Cardiac muscle cell (in vitro differentiated cells and primary cell): Measurements from ENCODE around the gene SLC24A3. TPM values are rescaled to one million over a fixed set of nuclear protein-coding genes. Genes with fewer than 3 reads are reported as not detected.

Experiments used
- DNase-seq, 2 donors: peaks; one replicate each; pipeline versions ENCODE4 v3.0.0 to v3.0.0-alpha.2; 2010 to 2017; ENCODE audit warnings: low read depth in 1 of 2, low spot score in 1 of 2
- H3K27ac ChIP-seq: fragments of 200-600 bp; sonication (generic); 2 replicates; pipeline ENCODE4 v1.5.1; 2016
- H3K27me3 ChIP-seq: fragments of 200-600 bp; sonication (generic); 2 replicates; pipeline ENCODE4 v1.6.0; 2016; ENCODE audit warnings: control low read depth
- H3K36me3 ChIP-seq: fragments of 200-600 bp; sonication (generic); 2 replicates; pipeline ENCODE4 v1.5.1; 2016; ENCODE audit warnings: control low read depth
- H3K4me1 ChIP-seq: fragments of 200-600 bp; sonication (generic); 2 replicates; pipeline ENCODE4 v1.8.1; 2017; ENCODE audit warnings: low read depth, mild to moderate bottlenecking, mixed run types
- H3K4me3 ChIP-seq: fragments of 200-600 bp; sonication (generic); 2 replicates; pipeline ENCODE4 v1.5.1; 2016; ENCODE audit warnings: mild to moderate bottlenecking
- H3K9me3 ChIP-seq: fragments of 200-600 bp; sonication (generic); 2 replicates; pipeline ENCODE4 v1.5.1; 2017; ENCODE audit warnings: low read depth, mild to moderate bottlenecking, control low read depth
- polyA plus RNA-seq: library from polyadenylated mRNA; unstranded; fragments of >200 nt; fragmentation: Nextera tagmentation; extraction: Ambion mirVana; gene quantifications from 2 replicates; pipeline ENCODE4 v1.2.1, GENCODE V29; 2016
- total RNA-seq: library from RNA; depleted of rRNA; stranded (reverse); fragments of >200 nt; gene quantifications from 2 replicates; pipeline ENCODE4 v1.2.3, GENCODE V29; 2016
- TF ChIP-seq, protein P1 (sequence below): IDR thresholded peaks from 2 replicates; pipeline ENCODE4 v1.5.1; 2012; ENCODE audit warnings: low read depth, mild to moderate bottlenecking, low read length

SLC24A3 gene
- total and polyA plus RNA-seq, 2 experiments from 2014 or later: 1.6 to 1.7 TPM

DNA sequence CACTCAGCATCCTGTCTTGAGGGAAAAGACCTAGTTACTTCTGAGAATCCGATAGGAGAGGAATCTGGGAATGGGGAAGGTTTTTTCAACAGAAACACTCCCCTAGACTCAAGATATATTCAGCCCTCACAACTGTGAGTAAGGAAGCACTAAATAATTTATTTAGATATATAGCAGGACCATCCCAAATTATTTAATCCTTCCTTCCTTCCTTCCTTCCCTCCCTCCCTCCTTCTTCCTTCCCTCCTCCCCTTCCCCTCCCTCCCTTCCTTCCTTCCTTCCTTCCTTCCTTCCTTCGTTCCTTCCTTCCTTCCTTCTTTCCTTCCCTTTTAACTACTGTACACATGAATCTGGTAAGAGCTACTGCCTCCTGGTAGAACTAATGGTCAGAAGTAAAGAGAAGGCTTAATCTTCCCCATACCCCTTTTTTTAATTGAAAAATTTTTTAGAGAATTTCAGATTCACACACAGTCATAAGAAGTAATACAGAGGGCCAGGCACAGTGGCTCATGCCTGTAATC lies 10.1 kb downstream of the SLC24A3 start:
- no peak overlapping the region for H3K27ac ChIP-seq
- DNase-seq: no peak
- H3K27me3 ChIP-seq: no peaks in the 10 kb centered on the region
- H3K4me3 ChIP-seq: no peak overlapping the region
- H3K9me3 ChIP-seq: no peaks in the 10 kb centered on the region
- no peaks in the 10 kb centered on the region for H3K36me3 ChIP-seq
- H3K4me1 ChIP-seq: no peaks in the 10 kb centered on the region
- TF ChIP-seq, protein P1, sequence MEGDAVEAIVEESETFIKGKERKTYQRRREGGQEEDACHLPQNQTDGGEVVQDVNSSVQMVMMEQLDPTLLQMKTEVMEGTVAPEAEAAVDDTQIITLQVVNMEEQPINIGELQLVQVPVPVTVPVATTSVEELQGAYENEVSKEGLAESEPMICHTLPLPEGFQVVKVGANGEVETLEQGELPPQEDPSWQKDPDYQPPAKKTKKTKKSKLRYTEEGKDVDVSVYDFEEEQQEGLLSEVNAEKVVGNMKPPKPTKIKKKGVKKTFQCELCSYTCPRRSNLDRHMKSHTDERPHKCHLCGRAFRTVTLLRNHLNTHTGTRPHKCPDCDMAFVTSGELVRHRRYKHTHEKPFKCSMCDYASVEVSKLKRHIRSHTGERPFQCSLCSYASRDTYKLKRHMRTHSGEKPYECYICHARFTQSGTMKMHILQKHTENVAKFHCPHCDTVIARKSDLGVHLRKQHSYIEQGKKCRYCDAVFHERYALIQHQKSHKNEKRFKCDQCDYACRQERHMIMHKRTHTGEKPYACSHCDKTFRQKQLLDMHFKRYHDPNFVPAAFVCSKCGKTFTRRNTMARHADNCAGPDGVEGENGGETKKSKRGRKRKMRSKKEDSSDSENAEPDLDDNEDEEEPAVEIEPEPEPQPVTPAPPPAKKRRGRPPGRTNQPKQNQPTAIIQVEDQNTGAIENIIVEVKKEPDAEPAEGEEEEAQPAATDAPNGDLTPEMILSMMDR: no peak

DNA sequence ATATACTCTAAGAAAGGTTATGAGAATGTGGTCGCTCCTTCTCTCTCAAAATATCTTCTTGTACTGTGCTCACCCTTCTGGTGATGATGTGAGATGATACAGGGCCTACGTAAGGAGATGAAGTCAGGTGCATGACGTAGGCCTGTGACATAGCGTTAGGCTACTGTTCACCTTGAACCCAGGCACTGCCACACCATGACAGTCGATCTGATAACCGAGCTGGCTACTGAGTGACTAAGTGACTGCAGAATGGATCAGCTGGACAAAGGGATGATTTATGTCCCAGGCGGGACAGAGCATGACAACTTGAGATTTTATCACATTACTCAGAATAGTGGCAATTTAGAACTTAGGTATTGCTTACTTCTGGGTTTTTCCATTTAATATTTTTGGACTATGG lies 11.2 kb downstream of the SLC24A3 start:
- DNase-seq: no peak
- H3K4me1 ChIP-seq: no peaks in the 10 kb centered on the region
- no peaks in the 10 kb centered on the region for H3K36me3 ChIP-seq
- H3K4me3 ChIP-seq: no peak overlapping the region
- TF ChIP-seq, protein P1: no peak
- H3K9me3 ChIP-seq: no peaks in the 10 kb centered on the region
- H3K27me3 ChIP-seq: no peaks in the 10 kb centered on the region
- H3K27ac ChIP-seq: no peak overlapping the region

DNA sequence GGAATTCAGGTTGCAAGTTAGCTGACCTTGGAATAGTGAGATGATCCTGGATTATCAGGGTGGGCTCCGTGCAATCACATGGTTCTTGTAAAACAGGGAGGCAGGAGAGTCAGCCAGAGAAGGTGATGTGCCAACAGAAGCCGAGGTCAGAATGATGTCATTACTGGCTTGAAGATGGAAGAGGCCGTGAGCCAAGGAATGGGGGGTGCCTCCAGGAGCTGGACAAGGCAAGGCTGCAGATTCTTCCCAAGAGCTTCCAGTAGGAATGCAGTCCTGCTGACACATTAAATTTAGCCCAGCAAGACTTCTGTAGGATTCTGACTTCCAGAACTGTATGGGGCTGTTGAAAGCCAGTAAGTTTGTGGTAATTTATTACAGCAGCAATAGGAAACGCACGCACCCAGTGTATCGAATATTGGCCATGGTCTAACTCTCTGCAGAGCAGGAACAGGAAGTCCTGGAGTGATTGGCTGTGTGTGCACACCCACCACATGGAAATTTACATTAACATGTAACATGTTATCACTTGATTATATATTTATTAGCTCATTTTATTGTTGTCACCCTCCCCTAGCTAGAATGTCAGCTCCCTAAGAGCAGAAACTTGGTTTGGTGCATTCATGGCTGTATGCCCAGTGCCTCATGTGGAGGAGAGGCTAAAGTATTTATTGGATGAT lies 19.1 kb downstream of the SLC24A3 start:
- no peaks in the 10 kb centered on the region for H3K27me3 ChIP-seq
- DNase-seq: peak in 1 of 2 donors; percentile 18
- H3K4me3 ChIP-seq: no peak overlapping the region
- H3K4me1 ChIP-seq: no peaks in the 10 kb centered on the region
- TF ChIP-seq, protein P1: no peak
- no peak overlapping the region for H3K27ac ChIP-seq
- H3K9me3 ChIP-seq: no peaks in the 10 kb centered on the region
- no peaks in the 10 kb centered on the region for H3K36me3 ChIP-seq

DNA sequence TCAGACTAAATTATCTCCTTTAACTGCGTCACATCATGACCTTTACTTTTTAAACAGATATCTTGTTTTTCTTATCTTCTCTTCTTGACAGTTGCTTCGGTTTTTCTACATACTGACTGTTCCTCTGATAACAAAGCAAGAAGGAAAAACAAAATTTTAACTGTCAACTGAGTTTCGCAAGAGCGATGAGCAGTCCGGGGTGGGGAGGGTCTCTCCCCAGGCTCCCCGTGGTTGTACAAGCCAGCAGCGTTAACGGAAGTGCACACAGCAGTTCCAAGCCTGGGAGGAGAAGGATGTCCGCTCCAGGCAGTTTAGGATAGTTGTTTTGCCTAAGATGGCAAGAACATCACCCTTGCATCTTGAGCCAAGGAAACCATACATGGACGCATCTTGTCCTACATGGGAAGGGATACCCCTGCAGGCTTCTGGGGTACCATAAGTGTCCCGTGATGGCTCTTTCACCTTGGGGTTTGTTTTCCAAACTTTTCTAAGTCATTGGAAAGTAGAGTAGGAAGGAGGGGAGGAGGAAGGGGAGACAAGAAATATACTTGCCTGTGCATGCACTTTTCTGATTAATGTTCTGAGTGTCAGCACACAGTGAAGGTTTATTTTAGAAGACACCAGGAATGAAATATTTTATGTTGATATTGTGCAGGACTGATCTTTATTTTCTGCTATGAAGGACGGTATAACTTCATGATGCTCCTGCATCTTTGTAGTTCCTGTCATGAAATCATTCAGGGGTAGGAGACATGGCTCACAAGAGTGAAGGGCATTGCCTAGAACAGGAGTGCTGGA lies 20.8 kb downstream of the SLC24A3 start:
- no peak overlapping the region for H3K27ac ChIP-seq
- H3K36me3 ChIP-seq: no peaks in the 10 kb centered on the region
- H3K4me3 ChIP-seq: no peak overlapping the region
- no peak for DNase-seq
- H3K4me1 ChIP-seq: no peaks in the 10 kb centered on the region
- no peaks in the 10 kb centered on the region for H3K9me3 ChIP-seq
- H3K27me3 ChIP-seq: no peaks in the 10 kb centered on the region
- TF ChIP-seq, protein P1: no peak

DNA sequence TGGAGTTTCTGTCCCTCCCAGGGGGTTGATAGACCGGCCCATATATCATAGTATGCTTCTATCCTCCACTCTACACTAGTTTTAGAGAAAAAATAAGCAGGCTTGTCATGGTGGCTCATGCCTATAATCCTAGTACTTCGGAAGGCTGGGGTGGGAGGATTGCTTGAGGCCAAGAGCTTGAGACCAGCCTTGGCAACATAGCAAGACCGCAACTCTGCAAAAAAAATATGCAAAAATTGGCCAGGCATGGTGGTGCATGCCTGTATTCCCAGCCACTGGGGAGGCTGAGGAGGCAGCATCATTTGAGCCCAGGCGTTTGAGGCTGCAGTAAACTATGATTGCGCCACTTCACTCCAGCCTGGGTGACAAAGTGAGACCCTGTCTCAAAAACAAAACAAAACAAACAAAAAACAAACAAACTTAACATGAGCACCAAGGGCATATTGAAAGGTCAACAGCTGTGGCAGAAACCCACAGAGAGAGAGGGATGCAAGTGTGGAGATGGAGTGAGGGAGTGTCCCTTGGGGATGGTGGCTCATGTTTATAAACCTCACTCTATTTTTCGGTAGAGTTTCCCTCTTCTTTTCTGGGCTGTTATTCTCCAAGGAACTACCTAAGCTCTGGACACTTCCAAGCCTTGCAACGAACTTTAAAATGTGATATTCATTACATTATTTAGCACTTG lies 24.1 kb downstream of the SLC24A3 start:
- TF ChIP-seq, protein P1: no peak
- no peaks in the 10 kb centered on the region for H3K9me3 ChIP-seq
- H3K27ac ChIP-seq: no peak overlapping the region
- no peak for DNase-seq
- H3K4me3 ChIP-seq: no peak overlapping the region
- H3K4me1 ChIP-seq: peaks cover 4% of the 10 kb centered on the region
- H3K36me3 ChIP-seq: no peaks in the 10 kb centered on the region
- H3K27me3 ChIP-seq: no peaks in the 10 kb centered on the region
